Measurements from ENCODE around the gene PPL. TPM values are rescaled to one million over a fixed set of nuclear protein-coding genes. Genes with fewer than 3 reads are reported as not detected.

PPL gene, protein sequence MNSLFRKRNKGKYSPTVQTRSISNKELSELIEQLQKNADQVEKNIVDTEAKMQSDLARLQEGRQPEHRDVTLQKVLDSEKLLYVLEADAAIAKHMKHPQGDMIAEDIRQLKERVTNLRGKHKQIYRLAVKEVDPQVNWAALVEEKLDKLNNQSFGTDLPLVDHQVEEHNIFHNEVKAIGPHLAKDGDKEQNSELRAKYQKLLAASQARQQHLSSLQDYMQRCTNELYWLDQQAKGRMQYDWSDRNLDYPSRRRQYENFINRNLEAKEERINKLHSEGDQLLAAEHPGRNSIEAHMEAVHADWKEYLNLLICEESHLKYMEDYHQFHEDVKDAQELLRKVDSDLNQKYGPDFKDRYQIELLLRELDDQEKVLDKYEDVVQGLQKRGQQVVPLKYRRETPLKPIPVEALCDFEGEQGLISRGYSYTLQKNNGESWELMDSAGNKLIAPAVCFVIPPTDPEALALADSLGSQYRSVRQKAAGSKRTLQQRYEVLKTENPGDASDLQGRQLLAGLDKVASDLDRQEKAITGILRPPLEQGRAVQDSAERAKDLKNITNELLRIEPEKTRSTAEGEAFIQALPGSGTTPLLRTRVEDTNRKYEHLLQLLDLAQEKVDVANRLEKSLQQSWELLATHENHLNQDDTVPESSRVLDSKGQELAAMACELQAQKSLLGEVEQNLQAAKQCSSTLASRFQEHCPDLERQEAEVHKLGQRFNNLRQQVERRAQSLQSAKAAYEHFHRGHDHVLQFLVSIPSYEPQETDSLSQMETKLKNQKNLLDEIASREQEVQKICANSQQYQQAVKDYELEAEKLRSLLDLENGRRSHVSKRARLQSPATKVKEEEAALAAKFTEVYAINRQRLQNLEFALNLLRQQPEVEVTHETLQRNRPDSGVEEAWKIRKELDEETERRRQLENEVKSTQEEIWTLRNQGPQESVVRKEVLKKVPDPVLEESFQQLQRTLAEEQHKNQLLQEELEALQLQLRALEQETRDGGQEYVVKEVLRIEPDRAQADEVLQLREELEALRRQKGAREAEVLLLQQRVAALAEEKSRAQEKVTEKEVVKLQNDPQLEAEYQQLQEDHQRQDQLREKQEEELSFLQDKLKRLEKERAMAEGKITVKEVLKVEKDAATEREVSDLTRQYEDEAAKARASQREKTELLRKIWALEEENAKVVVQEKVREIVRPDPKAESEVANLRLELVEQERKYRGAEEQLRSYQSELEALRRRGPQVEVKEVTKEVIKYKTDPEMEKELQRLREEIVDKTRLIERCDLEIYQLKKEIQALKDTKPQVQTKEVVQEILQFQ (N-terminal part only)
- 1.5 and 11.6 TPM in 2 replicates for total RNA-seq

DNA sequence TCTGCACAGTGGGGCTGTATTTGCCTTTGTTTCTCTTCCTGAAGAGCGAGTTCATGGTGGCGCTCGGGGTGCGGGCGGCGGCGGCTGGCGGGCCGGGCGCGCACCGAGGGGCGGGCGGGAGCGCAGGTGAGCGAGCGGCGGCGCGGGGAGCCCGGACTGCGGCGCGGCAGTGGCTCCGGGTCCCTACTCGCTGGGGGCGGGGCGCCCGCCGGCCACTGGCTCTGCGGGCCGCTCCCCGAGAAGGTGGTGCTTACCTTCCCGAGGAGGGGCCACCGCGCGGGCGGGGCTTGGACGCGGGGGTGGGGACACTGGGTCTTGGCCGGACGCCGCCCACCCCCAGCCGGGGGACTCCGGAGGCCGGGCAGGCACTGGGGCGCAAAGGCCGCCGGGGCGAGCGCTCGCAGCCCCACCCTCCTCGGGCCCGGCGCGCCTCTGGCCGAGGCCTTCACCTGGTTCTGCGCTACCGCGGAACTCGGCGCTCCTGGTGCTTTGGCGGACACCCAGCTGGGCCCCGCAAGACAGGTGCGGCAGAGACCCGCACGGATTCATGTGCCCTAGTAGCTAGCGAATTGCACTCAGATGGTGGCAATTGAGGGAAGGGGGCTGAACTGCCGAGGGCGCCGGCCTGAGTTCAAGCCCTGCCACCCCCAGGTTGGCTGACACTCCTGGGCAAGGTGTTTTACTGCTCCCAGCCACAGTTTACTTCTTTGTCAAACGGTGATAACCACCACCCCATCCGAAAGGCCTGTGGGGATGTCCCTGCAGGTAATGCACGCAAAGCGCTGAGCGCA, at the start of gene PPL:
TSS of gene PPL (minus strand) at position 158 of the 791 bp plus-strand sequence. CDS start at position 55, 103 bp downstream.

DNA sequence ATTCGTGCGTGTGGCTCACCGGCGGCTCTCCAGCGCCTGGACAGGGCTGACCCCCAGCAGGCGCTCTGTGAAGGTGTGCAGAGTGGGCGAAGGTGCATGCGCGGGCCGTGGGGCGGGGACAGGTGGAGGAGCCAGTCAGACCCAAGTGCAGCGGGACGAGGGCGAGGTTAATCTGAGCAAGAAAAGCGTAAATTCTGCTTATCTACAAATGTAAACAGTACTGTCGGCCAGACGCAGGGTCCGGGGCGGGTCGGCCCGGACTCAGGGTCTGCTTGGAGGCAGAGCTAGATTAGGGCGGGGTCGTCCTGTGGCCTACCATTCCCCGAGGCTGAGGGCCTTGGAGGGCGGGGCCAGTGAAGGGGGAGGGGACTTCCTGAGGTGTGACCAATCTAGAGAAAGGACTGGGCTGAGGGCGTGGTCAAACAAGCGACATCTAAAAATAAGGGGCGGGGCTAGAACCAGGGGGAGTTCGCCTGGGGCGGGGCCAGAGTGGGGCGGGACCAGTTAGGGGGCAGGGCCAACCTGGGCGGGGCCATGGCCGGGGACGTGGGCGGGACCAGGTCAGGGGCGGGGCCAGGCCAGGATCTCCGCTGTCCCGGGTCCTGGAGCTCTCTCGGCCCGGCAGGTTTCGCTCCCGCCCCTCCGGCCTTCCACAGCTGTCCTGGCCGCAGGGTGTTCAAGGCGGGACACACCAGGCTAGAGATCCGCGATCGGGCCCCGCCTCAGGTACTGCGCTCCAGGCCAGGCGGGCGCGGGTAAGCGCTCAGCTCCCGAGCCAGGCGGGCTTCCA, 21.0 kb upstream of the PPL start, which contains the start of gene SEC14L5:
TSS of gene SEC14L5 (plus strand) at position 611 of the 790 bp plus-strand sequence. CDS start 994 bp downstream, outside the sequence.

DNA sequence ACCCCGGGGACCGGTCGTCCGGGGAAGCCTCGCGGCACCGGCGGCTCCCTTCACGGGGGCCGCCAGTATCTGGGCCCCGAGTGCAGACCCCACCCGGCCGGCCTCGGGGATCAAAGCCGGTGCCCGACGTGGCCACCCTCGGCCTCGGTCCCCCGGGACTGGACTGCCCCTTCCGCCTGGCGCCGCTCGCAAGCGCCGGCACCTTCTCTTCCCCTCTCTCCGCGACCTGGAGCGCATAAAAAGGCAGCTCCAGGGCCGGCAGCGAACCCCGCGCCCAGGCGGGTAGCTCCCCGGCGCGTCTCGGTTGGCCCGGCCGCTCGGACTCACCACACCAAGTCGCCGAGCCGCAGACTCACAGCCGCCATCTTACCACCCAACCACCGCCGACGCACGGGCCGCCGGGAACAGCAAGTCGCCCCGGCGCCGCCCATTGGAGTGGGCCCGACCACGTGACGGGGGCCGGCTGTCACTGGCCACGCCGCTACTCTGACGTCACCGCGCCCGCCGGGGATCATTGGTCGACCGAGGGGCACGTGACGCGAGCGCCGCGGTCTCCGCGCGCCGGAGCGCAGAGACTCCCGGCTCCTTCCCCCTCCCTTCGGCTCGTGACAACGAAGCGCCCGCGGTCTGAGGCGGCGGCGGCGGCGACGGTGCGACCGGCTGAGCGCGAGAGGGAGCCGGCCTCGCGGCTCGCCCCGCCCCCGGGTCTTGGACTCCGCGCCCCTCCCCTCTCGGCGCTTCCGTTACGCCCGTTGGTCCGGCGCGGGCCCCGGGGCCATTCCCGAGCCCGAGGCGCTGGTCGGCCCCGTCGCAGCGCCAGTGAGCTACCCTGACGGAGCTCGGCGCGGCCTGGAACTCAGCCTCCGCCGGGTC, 89.8 kb downstream of the PPL start, which contains the start of the genes GLYR1 and UBN1:
TSS of gene GLYR1 (minus strand) at position 388 of the 873 bp plus-strand sequence. CDS start at position 365, 23 bp downstream.
TSS of gene UBN1 (plus strand) at position 581 of the 873 bp plus-strand sequence. CDS start 5,437 bp downstream, outside the sequence.

Other genes starting within 250 kb of the PPL start
- gene NUDT16L1, start 243.6 kb downstream of the PPL start, total RNA-seq = 18.0 and 33.2 TPM in 2 replicates
- 33.7 and 45.4 TPM in 2 replicates for gene ANKS3, start 202.9 kb downstream of the PPL start, total RNA-seq
- gene DNAAF8, start 202.6 kb downstream of the PPL start, total RNA-seq = 2.5 and 2.8 TPM in 2 replicates
- gene ZNF500, start 170.0 kb downstream of the PPL start, total RNA-seq = 7.0 and 7.1 TPM in 2 replicates
- not detected in 2 replicates for gene SEPTIN12, start 148.8 kb downstream of the PPL start, total RNA-seq
- not detected in 2 replicates for gene SMIM22, start 141.8 kb downstream of the PPL start, total RNA-seq
- 16.6 and 21.1 TPM in 2 replicates for gene ROGDI, start 134.5 kb downstream of the PPL start, total RNA-seq
- 43.4 and 62.9 TPM in 2 replicates for gene GLYR1, start 89.9 kb downstream of the PPL start, total RNA-seq
- 20.9 and 21.7 TPM in 2 replicates for gene UBN1, start 89.7 kb downstream of the PPL start, total RNA-seq
- 0.28 TPM in 1 of 2 replicates, not detected in the other for gene SEC14L5, start 21.2 kb upstream of the PPL start, total RNA-seq
- gene NAGPA, start 96.8 kb upstream of the PPL start, total RNA-seq = 9.4 and 16.1 TPM in 2 replicates
- 1.1 TPM in 1 of 2 replicates, not detected in the other for gene C16orf89, start 128.8 kb upstream of the PPL start, total RNA-seq
- 34.4 and 52.1 TPM in 2 replicates for gene ALG1, start 134.7 kb upstream of the PPL start, total RNA-seq
- 6.5 and 20.1 TPM in 2 replicates for gene EEF2KMT, start 160.6 kb upstream of the PPL start, total RNA-seq